HK-2 (cell line): ENCODE measurements around the gene GALNS.
"Not testable (repeated sequence)": the region's sequence is repeated elsewhere in the genome, so short reads cannot be mapped to it uniquely, and the experiment has no call there.

ENCODE experiments used
- DNase-seq: peaks from one replicate; pipeline ENCODE4 v3.0.0-alpha.2; 2018; ENCODE audit not compliant: unreplicated experiment

GALNS gene

GRCh38 chr16:88804552-88805339 is 52.0 kb downstream of the GALNS start:
- peak; percentile 50 for DNase-seq

- no peak for DNase-seq
Measured at GRCh38 chr16:88804173-88804551, 52.6 kb downstream of the GALNS start.

GRCh38 chr16:88803264-88803987 is 53.3 kb downstream of the GALNS start, which contains the start of gene CDT1:
CDT1 (plus strand) TSS chr16:88803789; CDS start chr16:88803832, 43 bp downstream.
- DNase-seq, result peak; percentile 86

GRCh38 chr16:88800277-88800592 is 56.5 kb downstream of the GALNS start:
- no peak for DNase-seq

- DNase-seq, result no peak
Measured at GRCh38 chr16:88799569-88800276, 57.0 kb downstream of the GALNS start.

- no peak for DNase-seq
Measured at GRCh38 chr16:88798772-88799455, 57.8 kb downstream of the GALNS start.

- DNase-seq, result no peak
Measured at GRCh38 chr16:88798073-88798472, 58.7 kb downstream of the GALNS start.

GRCh38 chr16:88796278-88796677 is 60.5 kb downstream of the GALNS start:
- no peak for DNase-seq

GRCh38 chr16:88793251-88793954 is 63.3 kb downstream of the GALNS start:
- no peak for DNase-seq

GRCh38 chr16:88792668-88793250 is 64.0 kb downstream of the GALNS start:
- DNase-seq, result no peak

- DNase-seq, result no peak
Measured at GRCh38 chr16:88792078-88792550, 64.6 kb downstream of the GALNS start.

- no peak for DNase-seq
Measured at GRCh38 chr16:88790312-88791211, 66.2 kb downstream of the GALNS start.

GRCh38 chr16:88789594-88789993 is 67.2 kb downstream of the GALNS start:
- DNase-seq, result no peak

- DNase-seq, result not testable (repeated sequence)
Measured at GRCh38 chr16:88788749-88789148, 68.0 kb downstream of the GALNS start.

- no peak for DNase-seq
Measured at GRCh38 chr16:88787579-88788314, 69.0 kb downstream of the GALNS start.

- peak; percentile 71 for DNase-seq
Measured at GRCh38 chr16:88785106-88785924, 71.4 kb downstream of the GALNS start, which contains the start of gene PIEZO1. PIEZO1 (minus strand) TSS chr16:88785220; CDS start chr16:88784964, 256 bp downstream.

GRCh38 chr16:88784856-88785105 is 72.0 kb downstream of the GALNS start:
- no peak for DNase-seq

- peak; percentile 71 for DNase-seq
Measured at GRCh38 chr16:88784074-88784855, 72.5 kb downstream of the GALNS start.
